HG03442 (cell line): ENCODE measurements around the gene ACKR3.
A peak's percentile ranks its signal among the peaks of the same experiment; 100 is the strongest.

Source experiments
- ATAC-seq: cut with Tn5 transposase; IDR thresholded peaks from one replicate; pipeline ENCODE4 v1.9.1; 2021; ENCODE audit warnings: mild to moderate bottlenecking, moderate library complexity; ENCODE audit not compliant: unreplicated experiment

The ACKR3 gene

GRCh38 chr2:236566596-236566995 lies 3.0 kb upstream of the ACKR3 start:
- no peak for ATAC-seq

- peak; percentile 30 for ATAC-seq
Observed at GRCh38 chr2:236568068-236568921, 1.3 kb upstream of the ACKR3 start.

GRCh38 chr2:236568922-236569572 lies 578 bp upstream of the ACKR3 start:
- ATAC-seq: no peak

DNA sequence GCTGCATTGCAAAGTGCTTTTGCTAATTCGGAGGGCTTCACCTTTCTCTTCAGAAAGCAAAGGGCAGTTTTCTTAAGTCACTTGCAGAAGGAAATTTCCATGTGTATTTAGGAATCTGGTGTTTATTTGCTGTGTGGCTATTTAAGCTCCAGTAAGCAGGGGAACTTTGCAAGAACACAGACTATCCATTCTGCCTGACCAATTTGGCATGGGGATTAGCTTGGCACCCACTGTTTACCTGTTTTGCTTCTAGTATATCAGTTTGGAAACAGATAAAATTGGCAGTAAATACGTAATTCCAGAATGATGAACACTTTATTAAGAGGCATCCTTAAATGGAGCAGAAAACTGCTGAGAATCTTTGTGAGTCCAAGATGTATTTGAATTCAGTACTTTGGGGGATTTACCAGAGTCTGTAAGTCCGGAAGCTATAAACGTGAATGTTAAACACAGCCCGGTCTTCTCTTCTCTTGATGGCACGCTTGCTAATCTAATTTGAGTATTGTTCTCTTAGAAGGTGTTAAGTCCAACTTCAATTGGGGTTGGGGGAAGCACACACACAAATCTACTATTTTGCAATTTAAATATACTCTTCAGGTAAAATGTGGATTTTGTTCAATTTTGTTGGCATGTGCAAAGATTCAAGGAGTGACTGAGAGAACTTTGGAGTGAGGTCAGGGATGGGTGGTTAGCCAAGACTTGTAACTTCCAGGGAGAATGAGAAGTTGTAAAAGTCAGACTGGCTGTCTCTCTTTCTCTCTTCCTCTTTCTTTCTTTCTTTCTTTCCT lies 650 bp downstream of the ACKR3 start:
- ATAC-seq: no peak

DNA sequence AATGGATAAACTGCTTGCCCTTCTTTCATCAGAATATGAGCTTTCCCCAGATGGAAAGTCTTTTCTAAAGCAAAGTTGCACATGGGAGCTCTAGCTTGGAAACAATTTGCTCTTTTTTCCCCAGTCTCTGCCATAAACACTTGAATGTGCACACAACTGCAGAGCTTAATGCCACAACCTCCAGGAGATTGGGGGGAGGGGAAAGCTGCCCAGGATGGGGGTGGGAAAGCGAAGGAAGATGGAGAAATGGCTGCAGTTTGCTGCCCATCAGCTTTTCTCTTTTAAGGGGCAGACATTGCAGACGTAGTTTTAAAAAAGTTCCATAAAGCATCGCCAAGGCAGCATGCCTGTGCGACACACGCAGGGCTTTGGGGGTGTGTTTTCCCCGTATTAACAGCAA lies 1.5 kb downstream of the ACKR3 start:
- no peak for ATAC-seq

DNA sequence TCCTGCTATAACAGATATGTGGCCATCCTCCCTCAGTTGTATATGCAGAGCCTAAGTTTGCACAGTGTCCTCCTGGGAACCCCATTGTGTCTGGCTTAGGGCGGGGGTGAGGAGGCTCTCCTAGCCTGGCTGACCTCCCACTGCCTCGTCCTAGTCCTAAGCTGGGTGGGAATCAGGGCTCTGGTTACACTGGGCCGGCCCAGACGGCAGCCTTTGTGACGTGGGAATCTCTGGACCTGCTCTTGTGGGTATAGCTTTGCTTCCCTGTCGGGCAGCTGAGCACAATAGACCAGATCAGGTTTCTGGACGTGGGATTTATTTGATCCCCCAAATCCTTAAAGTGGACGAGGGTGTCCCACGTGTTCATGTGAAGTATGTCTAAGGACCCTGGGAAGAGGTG lies 2.9 kb downstream of the ACKR3 start:
- no peak for ATAC-seq

GRCh38 chr2:236573066-236573929 lies 3.7 kb downstream of the ACKR3 start:
- ATAC-seq: no peak

- ATAC-seq: no peak
Observed at GRCh38 chr2:236574000-236574399, 4.4 kb downstream of the ACKR3 start.

GRCh38 chr2:236574424-236575145 lies 5.0 kb downstream of the ACKR3 start:
- ATAC-seq: no peak

GRCh38 chr2:236575510-236575909 lies 5.9 kb downstream of the ACKR3 start:
- no peak for ATAC-seq

DNA sequence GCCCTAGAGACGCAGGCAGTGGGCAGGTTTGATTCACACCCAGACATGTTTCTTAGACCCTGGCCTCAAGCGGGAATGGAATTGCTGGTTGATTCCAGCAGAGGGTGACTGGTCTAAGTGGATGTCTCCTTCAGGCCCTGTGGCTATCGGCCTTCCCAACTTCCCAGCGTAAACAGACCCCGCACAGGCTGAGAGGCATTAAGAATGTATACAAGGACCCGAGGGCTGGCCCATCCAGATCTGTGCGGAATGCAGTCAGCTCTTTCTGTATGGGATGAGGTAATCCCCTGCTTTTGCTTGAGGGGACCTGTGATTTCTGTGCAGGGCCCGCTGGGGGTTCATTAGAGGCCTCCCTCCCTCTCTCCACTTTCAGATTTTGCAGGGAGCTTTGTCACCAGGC lies 6.5 kb downstream of the ACKR3 start:
- ATAC-seq: no peak

- no peak for ATAC-seq
Observed at GRCh38 chr2:236576953-236577352, 7.3 kb downstream of the ACKR3 start.

DNA sequence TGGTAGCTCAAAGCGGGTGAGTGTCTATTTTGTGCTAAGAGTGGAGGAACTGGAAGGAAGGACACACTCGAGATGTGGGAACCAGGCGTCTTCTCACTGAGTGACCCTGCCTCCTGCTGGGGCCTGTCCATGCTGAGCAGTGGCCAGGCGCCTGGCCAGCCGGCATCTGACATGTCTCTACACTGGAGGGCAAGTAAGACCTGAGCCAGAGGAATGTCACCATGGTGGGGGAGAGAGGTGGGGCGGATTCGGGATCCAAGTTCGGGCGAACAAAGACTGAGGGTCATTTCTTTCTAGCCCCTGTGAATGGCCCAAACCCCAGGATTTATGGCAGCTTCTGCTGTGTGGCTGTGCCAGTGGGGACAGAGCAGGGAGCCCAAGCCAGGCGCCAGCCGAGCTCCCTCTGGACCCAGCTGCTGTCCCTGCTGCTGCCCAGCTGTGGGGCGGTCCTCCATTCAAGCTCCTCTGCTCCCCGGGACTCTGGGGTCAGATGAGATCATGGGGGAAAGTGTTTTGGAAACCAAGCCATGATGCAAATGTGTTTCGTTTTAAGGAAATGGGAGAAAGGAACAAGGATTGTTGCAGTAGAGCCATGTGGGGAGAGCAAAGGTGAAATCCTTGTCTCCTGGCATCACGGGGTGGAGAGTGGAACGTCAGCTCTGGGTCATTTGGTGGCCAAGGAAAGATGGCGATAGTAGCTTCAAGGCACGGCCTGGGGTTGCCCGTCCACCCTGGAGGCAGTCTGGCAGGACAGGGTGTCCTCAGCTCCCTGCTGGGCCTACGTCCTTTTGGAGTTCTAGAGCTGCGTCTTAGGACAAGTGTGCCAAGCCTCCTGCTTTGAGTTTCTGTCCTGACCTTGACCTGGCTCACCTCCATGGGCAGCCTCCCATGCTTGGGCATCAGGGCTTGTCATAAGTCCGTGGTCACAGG lies 8.1 kb downstream of the ACKR3 start:
- no peak for ATAC-seq

- ATAC-seq: no peak
Observed at GRCh38 chr2:236578411-236578846, 8.8 kb downstream of the ACKR3 start.

- ATAC-seq: no peak
Observed at GRCh38 chr2:236579048-236579745, 9.6 kb downstream of the ACKR3 start.

GRCh38 chr2:236579746-236580315 lies 10.2 kb downstream of the ACKR3 start:
- no peak for ATAC-seq

DNA sequence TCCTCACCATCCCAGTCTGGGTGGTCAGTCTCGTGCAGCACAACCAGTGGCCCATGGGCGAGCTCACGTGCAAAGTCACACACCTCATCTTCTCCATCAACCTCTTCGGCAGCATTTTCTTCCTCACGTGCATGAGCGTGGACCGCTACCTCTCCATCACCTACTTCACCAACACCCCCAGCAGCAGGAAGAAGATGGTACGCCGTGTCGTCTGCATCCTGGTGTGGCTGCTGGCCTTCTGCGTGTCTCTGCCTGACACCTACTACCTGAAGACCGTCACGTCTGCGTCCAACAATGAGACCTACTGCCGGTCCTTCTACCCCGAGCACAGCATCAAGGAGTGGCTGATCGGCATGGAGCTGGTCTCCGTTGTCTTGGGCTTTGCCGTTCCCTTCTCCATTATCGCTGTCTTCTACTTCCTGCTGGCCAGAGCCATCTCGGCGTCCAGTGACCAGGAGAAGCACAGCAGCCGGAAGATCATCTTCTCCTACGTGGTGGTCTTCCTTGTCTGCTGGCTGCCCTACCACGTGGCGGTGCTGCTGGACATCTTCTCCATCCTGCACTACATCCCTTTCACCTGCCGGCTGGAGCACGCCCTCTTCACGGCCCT lies 11.2 kb downstream of the ACKR3 start:
- ATAC-seq: no peak

DNA sequence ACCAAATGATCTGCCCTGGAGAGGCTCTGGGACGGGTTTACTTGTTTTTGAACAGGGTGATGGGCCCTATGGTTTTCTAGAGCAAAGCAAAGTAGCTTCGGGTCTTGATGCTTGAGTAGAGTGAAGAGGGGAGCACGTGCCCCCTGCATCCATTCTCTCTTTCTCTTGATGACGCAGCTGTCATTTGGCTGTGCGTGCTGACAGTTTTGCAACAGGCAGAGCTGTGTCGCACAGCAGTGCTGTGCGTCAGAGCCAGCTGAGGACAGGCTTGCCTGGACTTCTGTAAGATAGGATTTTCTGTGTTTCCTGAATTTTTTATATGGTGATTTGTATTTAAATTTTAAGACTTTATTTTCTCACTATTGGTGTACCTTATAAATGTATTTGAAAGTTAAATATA lies 11.9 kb downstream of the ACKR3 start:
- ATAC-seq: no peak
